Hepatic stellate cell (primary cell): ENCODE data around the gene ECM2.

Experiments used
- DNase-seq: peaks from one replicate; pipeline ENCODE4 v3.0.0; 2011; ENCODE audit warnings: low spot score

ECM2 gene

DNA sequence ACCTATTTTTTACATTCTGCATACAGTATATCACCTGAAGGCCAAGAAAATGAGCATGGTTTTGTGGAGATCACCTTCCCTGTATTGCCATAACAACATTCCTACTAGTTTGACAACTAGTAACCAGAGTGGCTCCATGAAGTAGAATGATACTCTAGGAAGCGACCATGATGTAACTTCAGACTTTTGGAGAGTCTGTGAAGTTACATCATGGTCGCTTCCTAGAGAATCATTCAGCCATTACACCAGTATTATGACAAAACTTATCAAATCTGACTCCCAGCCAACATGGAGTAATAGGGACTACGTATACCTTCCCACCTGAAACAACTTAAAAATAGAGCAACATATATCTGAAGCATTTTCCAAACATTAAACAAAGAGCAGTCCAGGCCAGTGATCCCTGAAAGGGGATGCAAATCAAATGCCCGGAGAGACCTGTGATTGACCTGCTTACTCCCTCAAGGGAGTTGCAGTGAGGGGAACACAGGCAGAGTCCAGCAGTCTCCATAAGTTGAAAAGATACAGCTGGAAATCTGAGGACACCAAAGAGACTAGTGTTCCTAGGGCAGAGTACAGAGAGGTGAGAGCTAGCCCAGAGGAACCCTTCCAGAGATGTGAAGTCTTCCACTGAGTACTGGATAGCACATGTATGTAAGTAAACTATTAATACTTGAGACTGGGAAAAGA lies 7.8 kb downstream of the ECM2 start:
- DNase-seq: no peak

- DNase-seq: no peak
Observed at GRCh38 chr9:92527291-92527828, 8.4 kb downstream of the ECM2 start.

GRCh38 chr9:92525306-92525705 lies 10.5 kb downstream of the ECM2 start:
- DNase-seq: no peak

GRCh38 chr9:92524881-92525280 lies 10.9 kb downstream of the ECM2 start:
- no peak for DNase-seq

GRCh38 chr9:92522983-92523970 lies 12.5 kb downstream of the ECM2 start:
- DNase-seq: no peak

DNA sequence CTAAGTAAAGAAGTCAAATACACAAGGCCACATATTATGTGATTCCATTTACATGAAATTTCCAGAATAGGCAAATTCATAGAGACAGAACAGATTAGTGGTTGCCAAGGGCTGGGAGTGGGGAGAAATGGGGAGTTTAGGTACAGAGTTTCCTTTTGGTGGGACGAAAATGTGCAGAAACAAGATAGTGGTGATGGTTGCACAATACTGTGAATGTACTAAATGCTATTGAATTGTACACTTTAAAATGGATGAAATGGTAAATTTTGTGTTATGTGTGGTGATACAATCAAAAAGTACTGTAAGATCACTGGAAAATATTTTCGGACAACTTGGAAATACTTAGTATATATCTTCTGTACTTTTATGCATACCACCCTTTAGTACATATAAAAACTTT lies 15.0 kb downstream of the ECM2 start:
- DNase-seq: no peak

GRCh38 chr9:92518199-92518598 lies 17.6 kb downstream of the ECM2 start:
- DNase-seq: no peak

GRCh38 chr9:92517046-92517445 lies 18.7 kb downstream of the ECM2 start:
- DNase-seq: no peak

GRCh38 chr9:92516521-92516920 lies 19.3 kb downstream of the ECM2 start:
- DNase-seq: no peak

DNA sequence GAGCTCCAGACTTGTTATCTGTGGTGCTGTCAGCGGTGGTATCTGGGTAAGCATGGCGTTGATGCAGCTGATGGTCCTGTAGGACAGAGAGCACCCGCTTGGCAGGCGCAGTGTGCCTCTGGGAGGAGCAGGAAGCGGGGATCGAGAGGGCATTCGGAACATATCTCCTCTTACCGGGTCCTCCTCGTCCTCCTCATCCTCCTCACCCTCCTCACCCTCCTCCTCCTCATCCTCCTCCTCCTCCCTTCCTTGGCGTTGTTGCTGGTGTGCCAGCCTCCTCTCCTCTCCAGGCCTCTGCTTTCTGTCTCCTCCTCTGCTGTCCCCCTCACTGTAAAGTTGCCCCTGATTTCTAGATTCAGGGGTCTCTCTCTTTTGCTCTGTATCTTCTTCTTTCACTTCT lies 21.2 kb downstream of the ECM2 start:
- no peak for DNase-seq

DNA sequence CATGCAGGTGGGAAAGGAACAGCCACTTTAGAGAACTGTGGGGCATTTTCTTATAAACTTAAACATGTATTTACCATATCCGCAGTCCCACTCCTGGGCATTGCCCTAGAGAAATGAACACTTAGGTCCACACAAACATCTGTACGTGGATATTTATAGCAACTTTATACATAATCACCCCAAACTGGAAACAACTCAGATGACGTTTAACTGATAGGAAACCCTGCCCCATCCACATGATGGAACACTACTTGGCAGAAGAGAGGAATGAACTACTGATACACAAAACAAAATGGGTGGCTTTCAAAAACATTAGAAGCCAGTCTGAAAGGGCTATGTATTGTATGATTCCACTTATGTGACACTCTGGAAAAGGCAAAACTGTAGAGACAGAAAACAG lies 22.4 kb downstream of the ECM2 start:
- DNase-seq: no peak

DNA sequence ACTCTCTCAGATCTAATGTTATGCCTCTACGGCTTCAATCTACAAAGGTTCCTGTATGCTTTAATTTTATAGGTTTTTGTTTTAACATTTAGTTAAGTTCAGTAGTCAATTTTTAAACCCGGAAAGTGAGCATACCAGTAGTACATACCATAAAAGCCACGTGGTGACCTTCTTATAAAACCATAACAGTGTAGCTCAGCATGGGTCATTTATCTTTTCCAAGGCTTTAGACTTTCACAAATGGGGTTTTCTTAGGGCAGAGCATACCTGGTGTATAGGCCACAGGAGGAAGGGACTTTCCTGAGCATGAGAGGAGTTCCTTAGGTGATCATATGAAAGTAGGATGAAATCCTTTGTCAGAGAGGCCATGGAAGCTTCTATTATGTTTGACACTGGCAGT lies 23.2 kb downstream of the ECM2 start:
- no peak for DNase-seq

DNA sequence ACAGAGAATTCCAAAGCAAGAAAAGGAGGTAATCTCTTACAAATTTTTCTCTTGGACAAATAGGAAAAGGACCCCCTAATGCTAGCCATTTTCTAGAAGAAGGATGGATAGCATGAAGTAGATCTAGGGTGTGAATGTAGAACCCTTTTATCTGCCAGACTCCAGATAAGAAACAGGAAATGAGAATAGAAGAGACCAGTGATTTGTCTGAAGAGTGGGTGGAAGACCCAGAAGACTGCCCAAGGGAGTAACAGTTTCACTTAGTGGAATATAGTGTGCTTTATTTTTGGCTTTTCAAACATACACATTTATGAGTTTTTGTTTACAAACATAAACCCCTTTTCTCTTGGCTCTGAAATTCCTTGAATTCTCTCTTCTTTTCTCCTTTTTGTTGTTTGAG lies 25.0 kb downstream of the ECM2 start:
- DNase-seq: no peak

DNA sequence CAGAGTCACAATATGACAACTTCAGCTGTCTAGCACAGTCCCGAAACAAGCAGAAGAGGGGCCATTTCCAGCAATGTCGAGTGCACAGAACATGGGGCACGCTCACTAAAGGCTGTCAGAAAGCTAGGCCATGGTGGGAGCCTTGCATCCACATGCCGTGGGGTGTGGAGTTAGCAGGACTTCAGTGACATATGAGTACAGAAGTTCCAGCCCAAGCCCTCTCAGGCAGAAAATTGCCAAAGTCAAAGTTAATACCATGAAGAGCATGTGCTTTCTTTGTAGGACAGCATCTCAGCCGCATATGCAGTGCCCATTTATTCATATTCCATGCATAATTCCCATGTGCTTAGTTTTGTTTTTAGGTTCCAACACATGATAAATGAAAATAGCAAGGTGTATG lies 26.7 kb downstream of the ECM2 start:
- DNase-seq: no peak

DNA sequence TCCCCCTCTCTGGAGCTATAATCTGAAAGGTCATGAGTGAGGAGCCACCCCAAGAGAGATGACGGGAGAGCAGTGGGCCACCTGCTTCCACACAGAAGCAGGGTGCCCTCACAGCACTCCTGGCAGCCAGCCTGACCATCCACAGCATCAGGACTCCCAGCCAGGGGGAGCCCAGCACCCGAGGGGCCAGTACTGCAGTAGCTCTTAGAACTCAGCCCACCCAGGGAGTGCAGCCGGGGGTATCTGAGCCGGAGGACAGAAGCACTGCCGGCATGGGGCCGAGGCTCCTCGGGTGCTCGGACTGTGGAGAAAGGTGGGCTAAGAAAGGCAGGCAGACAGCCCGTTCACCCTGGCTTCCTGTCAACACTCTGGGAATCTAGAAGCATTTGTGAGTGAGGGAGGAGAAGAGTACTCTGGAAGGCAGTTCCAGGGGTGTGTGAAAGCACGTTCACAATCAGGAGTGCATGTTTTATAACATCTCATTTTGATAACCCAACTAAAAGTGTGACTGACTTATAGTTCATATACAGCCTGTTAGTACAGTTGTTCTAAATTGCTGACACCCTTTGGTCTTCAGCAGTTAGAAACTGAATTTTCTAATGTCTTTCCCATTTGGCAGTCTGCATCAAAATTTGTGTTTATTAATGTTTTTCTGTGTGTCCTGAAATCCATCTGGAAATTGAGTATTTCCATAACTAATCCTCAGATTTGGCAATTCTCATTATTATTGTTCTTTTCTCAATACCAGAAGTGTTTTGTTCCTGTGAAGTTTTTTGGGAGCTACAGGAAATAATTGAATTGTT lies 27.6 kb downstream of the ECM2 start:
- no peak for DNase-seq

DNA sequence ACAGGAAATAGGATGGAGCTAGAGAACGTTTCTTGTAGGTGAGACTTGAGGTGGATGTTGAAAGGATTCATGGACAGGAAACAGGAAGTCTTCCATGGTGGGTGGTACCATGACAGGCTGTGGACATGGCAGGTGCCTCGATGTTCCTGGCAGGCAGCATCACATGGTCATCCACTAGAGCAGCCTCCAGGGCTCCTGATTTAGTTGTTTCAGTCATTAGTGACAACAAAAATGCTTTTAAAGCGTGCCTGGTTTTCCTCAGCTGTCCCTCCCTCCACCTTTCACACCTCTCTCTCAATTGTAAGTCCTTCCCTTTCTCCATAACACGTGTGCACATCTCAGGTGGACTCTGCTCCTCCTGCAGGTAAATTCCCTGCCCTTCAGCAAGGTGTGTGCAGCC lies 28.3 kb downstream of the ECM2 start:
- no peak for DNase-seq

DNA sequence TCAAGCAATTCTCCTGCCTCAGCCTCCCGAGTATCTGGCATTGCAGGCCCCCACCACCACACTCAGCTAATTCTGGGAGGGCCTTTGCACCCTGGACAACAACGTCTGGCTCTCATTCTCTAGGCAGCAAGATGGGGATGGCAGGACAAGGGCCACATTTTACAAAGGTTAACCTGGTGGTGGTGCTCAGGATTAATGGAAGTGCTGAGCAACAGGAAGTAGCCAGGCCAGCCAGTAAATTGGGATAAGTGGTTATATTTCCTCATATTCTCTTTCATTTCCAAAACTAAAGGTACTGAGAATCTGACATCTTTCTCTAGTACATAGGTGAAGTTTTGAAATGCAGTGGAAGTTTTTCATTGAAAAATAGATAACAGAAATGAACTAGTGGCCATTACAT lies 28.8 kb downstream of the ECM2 start:
- no peak for DNase-seq

GRCh38 chr9:92506184-92506857 lies 29.5 kb downstream of the ECM2 start:
- peak; percentile 76 for DNase-seq

DNA sequence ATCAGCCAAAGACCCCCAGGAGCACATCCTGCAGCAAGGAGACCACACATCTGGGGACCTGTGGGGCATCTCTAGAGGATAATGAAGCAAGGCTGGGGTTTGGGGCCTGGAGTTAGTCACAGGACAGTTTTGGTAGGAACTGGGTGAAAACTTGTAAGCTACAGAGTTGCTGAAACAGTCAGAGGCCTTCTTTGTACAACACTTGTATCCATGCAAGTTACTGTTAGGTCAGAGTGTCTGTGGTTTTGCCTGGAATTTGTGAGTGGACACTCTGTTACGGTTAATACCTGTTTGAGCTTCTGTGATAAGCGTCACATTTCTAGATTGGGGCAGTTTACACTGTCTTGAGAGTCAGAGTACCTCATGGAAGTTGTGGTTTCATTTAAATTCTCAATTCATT lies 30.9 kb downstream of the ECM2 start:
- no peak for DNase-seq

DNA sequence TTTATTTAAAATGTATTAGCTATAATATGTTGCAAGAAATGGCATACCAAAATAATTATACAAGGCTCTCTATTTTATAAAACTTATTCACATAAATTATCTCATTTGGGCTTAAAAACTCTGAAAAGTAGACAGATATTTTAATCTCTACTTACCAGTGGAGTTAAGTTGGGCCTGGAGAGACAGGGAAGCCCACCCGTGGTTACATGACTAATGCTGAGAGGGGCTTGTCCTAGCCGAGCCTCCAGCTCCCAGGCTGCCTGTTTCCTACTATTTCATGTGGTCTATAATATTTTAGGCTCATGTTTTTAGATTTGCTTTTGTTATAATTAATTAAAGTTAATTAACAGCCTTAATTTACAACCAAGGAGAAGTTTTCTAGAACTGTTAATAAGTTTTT lies 32.6 kb downstream of the ECM2 start:
- no peak for DNase-seq

DNA sequence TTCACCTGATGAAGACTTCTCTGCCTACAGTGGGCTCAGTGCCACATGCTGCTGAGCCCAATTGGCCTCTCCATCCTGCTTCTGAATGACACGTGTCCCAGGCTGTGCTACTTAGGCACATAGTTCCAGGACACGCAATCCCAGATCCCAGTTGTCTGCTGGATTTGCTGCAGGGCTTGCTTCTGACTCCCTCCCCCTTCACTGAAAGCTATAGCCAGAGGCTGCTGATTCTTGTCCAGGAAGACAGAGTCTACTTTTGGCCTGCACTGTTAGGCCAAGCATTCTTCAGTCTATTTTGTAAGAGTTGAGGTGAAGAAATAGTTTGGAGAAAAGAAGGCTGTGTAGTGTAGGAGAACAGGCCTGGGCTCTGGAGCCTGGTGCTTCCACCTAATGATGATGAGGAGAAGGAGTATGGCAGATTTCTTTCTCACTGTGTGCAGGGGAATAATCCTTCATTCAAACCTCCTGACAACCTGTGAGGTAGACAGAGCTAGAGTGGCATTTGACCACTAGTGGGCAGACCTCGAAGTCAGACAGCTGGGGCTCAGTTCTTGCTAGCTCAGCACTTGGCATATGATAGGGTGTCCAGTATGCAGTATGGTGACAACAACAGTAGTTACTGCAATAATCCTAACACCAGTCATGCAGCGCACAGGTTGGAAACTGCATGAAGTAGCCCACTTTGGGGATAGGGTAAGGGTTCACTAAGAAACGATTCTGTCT lies 34.0 kb downstream of the ECM2 start:
- DNase-seq: no peak
